ENCODE data around the gene SNX1. TPM values are rescaled to one million over a fixed set of nuclear protein-coding genes. Genes with fewer than 3 reads are reported as not detected.

SNX1 gene
- polyA plus RNA-seq, 1 donor (not counting 4 experiments of a cell fraction or from before 2014, with no cell fraction given) = 90.2 TPM

DNA sequence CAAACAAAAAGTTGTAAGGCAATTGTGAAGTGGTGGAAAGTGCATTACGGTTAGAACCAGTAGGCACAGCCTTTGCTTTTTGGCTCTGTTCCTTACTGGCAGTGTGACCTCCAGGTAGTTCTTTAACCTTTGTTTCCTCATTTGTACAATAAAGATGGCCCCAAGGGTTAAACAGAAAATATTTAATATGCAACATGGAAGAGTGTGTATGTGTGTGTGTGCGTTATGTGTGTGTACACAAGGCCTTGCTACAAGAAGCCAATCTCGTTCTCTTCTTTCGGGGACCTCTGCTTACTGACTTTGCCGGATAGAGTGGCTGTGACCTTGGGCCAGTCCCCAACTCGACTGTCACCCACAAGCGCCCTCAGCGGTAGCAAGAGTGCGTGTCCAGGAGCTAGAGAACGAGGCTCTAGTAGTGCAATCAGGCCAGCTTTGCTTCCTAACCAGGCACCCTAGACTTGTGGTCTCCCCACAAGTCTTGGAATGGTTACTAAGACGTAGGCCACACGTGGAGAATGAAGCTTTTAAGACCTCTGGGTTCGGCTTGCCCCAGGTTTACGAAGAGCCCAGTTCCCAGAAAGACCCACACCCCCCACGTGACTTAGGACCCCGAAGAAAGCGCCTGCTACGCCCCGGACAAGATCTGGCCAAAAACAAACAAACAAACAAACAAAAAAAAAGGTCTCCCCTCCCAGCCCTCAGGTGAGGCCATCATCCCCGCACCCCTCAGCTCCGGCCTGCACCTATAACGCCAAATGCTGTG is 2.7 kb upstream of the SNX1 start:
- no peak for TF ChIP-seq CTCF (optimal IDR thresholded peaks at IDR 0.05 in 1 of 3, IDR thresholded peaks at IDR 0.05 in 1 of 3, conservative IDR thresholded peaks at IDR 0.05 in 1 of 3; ENCODE audit: extremely low read depth in 1 of 3, insufficient read depth in 2 of 3, low read length in 3 of 3)
- TF ChIP-seq EZH2 (IDR thresholded peaks at IDR 0.05; ENCODE audit: low read length) = no peak
- DNase-seq (ENCODE audit: low read depth, low spot score) = no peak
- no peaks in the 10 kb centered on the region for H3K9me3 ChIP-seq (ENCODE audit: control insufficient read depth, low read depth, low read length)
- no peak for FAIRE-seq
- H4K20me1 ChIP-seq (ENCODE audit: control insufficient read depth, extremely low read depth, insufficient read depth, low read length) = no peaks in the 10 kb centered on the region
- peak overlapping the region; percentile 87 for H3K27ac ChIP-seq (ENCODE audit: control insufficient read depth, insufficient read depth, low read length)
- no peaks in the 10 kb centered on the region for H3K27me3 ChIP-seq (ENCODE audit: control insufficient read depth, extremely low read depth, insufficient read depth, low read length)
- H2AFZ ChIP-seq (ENCODE audit: control insufficient read depth, low read length) = peak overlapping the region; percentile 69
- peak overlapping the region; percentile 96 for H3K4me2 ChIP-seq (ENCODE audit: control insufficient read depth, extremely low read depth, insufficient read depth, low read depth, low read length)
- dilution Hi-C loops (cut with MboI; ENCODE audit: extremely low pct_ligation_motif_present, low sequenced_read_pairs) = no loop called here
- peaks cover 2 to 6% of the 10 kb centered on the region in 2 experiments for H3K36me3 ChIP-seq (ENCODE audit: control insufficient read depth in 2 of 2, extremely low read depth in 1 of 2, insufficient read depth in 2 of 2, low read length in 2 of 2)
- peak overlapping the region; percentile 60 to 70 (median 66) for H3K4me3 ChIP-seq (ENCODE audit: control insufficient read depth in 2 of 3, extremely low read depth in 1 of 3, insufficient read depth in 2 of 3, low read depth in 1 of 3, low read length in 3 of 3)
- H3K9me1 ChIP-seq (ENCODE audit: control insufficient read depth, extremely low read depth, insufficient read depth, low read length) = no peaks in the 10 kb centered on the region
- H3K9ac ChIP-seq (ENCODE audit: control insufficient read depth, extremely low read depth, insufficient read depth, low read length) = peak overlapping the region; percentile 79
- H3K4me1 ChIP-seq (ENCODE audit: control insufficient read depth, extremely low read depth, insufficient read depth, low read length) = peaks cover 35% of the 10 kb centered on the region
- peaks cover 68% of the 10 kb centered on the region for H3K79me2 ChIP-seq (ENCODE audit: control insufficient read depth, insufficient read depth, low read length)

DNA sequence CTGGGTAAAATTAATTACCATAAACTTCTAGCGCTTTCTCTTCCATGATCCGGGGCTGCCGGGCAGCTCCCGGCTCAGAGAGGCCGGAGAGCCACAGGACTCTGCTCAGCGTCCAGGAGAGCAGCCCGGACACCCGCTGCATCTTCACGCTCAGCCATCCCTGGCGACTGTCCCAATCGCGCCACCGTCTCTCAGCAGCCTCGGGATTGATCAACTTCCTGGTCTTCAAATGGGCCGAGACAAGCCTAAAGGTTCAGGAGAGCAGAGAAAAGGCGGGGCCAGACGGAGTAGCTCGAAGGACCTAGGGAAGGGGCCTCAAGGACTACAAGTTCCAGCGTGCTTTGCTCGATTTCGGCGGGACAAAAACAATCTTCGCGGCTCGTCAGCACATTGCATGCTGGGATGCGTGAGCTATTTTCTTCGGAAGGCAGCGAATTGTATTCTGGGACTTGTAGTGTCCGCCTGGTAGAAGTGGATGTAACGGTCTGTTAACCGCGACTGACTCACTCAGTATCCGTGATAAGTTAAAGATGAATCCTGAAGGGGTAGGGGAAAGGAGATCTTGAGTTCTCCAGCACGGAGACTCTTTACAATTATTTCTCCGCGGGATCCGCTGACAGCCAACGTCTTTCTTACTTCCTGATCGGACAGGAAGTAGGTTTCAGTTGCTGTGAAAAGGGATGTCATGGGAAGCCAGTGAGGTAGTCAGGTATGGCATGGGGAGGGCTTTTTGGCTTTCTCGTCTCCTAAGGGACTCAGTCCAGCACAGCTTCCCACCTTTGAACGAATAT is 2.0 kb upstream of the SNX1 start, which contains the start of gene CIAO2A:
Gene CIAO2A, minus strand, starts transcription at position 212 of the 791 bp plus-strand sequence. Its CDS starts 70 bp downstream, at position 142.
- peaks cover 0 to 3% of the 10 kb centered on the region in 2 experiments for H3K36me3 ChIP-seq (ENCODE audit: control insufficient read depth in 2 of 2, extremely low read depth in 1 of 2, insufficient read depth in 2 of 2, low read length in 2 of 2)
- FAIRE-seq (peak; percentile 82), DNase-seq (ENCODE audit: low read depth, low spot score) (peak; percentile 95)
- H3K9me3 ChIP-seq (ENCODE audit: control insufficient read depth, low read depth, low read length) = no peaks in the 10 kb centered on the region
- peak within 1 kb of the TSS; percentile 87 for H3K27ac ChIP-seq (ENCODE audit: control insufficient read depth, insufficient read depth, low read length)
- peaks cover 38% of the 10 kb centered on the region for H3K4me1 ChIP-seq (ENCODE audit: control insufficient read depth, extremely low read depth, insufficient read depth, low read length)
- peak within 1 kb of the TSS; percentile 79 for H3K9ac ChIP-seq (ENCODE audit: control insufficient read depth, extremely low read depth, insufficient read depth, low read length)
- H3K79me2 ChIP-seq (ENCODE audit: control insufficient read depth, insufficient read depth, low read length) = peaks cover 73% of the 10 kb centered on the region
- H3K4me3 ChIP-seq (ENCODE audit: control insufficient read depth in 2 of 3, extremely low read depth in 1 of 3, insufficient read depth in 2 of 3, low read depth in 1 of 3, low read length in 3 of 3) = peak within 1 kb of the TSS; percentile 60 to 70 (median 66)
- H2AFZ ChIP-seq (ENCODE audit: control insufficient read depth, low read length) = peak within 1 kb of the TSS; percentile 74
- H3K27me3 ChIP-seq (ENCODE audit: control insufficient read depth, extremely low read depth, insufficient read depth, low read length) = no peaks in the 10 kb centered on the region
- no peaks in the 10 kb centered on the region for H3K9me1 ChIP-seq (ENCODE audit: control insufficient read depth, extremely low read depth, insufficient read depth, low read length)
- no peaks in the 10 kb centered on the region for H4K20me1 ChIP-seq (ENCODE audit: control insufficient read depth, extremely low read depth, insufficient read depth, low read length)
- dilution Hi-C loops (cut with MboI; ENCODE audit: extremely low pct_ligation_motif_present, low sequenced_read_pairs) = no loop called here
- no peak for TF ChIP-seq CTCF (optimal IDR thresholded peaks at IDR 0.05 in 1 of 3, IDR thresholded peaks at IDR 0.05 in 1 of 3, conservative IDR thresholded peaks at IDR 0.05 in 1 of 3; ENCODE audit: extremely low read depth in 1 of 3, insufficient read depth in 2 of 3, low read length in 3 of 3)
- no peak for TF ChIP-seq EZH2 (IDR thresholded peaks at IDR 0.05; ENCODE audit: low read length)
- peak within 1 kb of the TSS; percentile 96 for H3K4me2 ChIP-seq (ENCODE audit: control insufficient read depth, extremely low read depth, insufficient read depth, low read depth, low read length)

Measured in keratinocyte (primary cell).